Measurements from ENCODE around the gene DUSP7.

Gene DUSP7, protein sequence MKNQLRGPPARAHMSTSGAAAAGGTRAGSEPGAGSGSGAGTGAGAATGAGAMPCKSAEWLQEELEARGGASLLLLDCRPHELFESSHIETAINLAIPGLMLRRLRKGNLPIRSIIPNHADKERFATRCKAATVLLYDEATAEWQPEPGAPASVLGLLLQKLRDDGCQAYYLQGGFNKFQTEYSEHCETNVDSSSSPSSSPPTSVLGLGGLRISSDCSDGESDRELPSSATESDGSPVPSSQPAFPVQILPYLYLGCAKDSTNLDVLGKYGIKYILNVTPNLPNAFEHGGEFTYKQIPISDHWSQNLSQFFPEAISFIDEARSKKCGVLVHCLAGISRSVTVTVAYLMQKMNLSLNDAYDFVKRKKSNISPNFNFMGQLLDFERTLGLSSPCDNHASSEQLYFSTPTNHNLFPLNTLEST

GRCh38 chr3:52056521-52056967 lies at the start of gene DUSP7:
Gene DUSP7 (minus strand): TSS chr3:52056571. CDS start chr3:52056366, 205 bp downstream.
- peak; percentile 81 for DNase-seq

GRCh38 chr3:52104684-52105640 lies 48.6 kb upstream of the DUSP7 start:
- DNase-seq: no peak

- DNase-seq: no peak
Observed at GRCh38 chr3:52102934-52103333, 46.6 kb upstream of the DUSP7 start.

GRCh38 chr3:52099001-52099401 lies 42.6 kb upstream of the DUSP7 start:
- DNase-seq: peak; percentile 65

DNA sequence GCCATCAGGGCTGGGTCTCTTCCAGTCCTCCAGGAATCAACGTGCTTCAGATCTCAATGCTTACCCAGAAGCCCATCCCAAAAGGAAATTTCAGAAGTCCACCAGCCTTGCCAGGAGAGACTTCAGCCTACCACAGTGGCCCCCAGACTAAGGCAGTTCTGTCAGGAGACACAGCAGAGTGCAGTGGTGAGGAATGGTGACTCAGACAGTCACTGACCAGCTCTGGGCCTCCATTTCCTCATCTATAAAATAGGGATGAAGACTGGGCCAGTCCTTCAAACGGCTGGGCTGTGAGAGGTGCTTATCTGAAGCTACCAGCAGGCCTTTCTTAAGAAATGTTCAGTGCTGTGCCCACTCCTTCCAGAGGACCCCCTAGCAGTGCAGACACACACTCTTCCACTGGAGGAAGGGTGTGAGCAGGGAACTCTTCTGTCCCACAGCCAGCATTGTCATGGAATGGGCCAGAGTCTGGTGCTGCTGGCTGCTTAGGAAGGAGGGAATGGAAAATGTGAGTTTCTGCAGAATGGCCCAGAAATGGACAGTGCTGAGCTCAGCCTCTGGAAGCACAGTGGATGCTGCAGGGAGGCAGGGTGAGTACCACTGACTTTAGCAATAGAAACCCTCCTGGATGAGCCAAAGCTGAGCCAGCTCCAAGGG lies 41.6 kb upstream of the DUSP7 start:
- peak; percentile 66 for DNase-seq

DNA sequence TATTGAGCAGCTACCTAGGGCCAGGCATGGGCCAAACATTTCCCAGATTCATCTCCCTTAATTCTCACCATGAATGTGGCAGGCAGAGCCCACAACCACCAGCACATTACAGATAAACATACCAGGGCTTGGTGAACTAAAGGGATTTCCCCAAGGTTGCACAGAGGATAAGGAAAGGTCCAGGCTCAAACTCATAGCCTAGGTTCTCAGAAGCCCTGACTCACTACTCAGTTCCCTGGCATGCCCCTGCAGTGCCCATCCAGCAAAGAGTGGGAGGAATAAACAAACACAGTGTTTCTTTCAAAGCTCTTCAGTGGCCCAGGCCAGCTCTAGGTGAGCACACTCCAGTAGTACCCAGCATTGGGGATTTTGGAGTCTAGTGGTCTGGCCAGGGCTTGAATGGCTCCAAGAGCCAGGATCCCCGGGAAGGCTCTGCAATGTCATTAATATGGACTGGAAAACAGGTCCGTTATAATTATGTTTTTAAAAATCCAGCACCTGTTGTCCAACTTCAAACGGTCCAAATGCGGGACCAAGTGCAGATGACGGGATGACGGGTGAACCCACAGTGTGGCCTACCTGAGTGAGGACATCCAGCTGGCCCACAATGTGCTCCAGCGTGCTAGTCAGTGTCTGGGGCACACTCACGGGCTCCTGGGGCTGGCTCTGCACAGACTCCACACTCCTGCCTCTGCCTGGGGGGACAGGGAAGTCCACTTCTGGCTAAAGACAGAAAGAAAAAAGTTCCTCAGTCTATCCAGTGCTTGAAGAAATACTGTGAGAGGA lies 39.8 kb upstream of the DUSP7 start:
- no peak for DNase-seq

DNA sequence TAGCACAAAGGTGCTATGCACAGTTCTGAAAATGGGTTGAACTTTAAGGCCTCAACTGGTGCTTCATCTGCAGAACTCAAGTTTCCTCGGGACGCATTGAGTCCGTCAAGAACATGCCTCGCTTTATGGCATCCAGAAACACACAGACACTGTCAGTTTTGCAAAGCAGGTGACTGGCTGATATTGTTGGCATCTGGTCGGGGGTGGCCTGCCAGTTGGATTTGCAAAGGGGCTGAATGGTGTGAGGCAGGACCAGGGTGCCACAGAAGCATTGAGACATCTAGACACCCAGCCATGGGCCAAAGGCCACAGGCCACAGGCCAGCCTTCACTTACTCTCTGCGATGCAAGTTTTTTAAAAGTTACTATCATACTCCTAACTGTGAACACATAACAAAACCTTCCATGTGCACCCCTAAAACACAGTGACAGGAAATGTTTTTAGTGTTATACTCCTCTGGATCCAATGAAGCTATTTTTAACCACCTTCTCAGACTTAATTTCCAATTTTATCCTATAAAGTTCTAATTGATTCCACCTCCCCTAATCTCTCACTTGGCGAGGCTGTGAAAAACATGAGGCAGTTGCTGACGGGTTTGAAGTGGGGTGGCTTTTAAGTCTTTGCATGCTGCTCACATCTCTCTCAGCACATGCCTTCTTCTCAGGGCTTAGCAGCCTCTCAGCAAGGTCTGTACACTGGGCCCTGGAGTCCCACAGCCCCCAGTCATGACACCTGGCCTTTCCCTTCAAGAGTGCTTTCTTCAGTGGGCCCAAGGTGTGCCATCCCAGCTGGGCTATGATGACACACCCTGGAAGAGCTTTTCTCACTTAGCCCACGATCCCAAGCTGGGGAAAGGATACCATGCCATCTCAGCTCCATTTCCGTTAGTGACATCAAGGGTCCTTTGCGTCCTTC lies 38.5 kb upstream of the DUSP7 start:
- no peak for DNase-seq

DNA sequence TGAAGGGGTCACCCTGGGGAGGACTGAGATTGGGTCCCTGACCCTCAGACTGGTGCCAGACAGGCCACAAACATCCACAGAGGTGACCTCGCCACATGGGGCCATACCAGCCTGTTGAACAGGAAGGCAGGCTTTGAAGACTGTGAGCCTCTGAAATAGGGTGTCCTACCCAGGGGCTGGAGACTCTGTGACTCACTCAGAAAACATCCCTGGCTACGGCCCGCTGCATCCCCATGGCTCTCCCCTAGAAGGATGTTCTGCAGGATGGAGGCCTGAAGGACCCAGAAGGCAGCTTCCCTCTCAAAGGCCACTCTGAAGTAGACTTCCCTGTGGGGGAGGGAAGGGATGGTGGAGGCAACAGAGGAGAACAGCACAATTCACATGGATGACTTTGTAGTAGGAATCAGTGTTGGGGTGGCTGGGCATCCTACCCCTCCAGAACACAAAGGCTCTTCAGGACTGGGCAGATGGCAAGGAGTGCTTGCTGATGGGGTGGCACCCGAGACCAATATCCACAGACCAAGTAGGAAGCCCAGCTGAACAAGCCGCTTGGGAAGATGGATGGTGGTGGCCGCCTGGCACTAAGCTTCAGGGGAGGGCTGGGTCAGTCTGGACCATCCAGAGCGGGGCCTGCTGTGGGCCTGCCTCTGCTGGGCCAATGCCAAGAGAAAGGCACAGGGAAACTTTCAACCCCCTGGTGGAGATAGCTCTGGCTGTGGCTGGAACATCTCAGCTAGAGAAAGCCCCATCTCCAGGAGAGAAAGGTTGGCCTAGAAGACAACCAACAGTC lies 37.6 kb upstream of the DUSP7 start:
- DNase-seq: no peak

- no peak for DNase-seq
Observed at GRCh38 chr3:52092891-52093290, 36.5 kb upstream of the DUSP7 start.

GRCh38 chr3:52092271-52092660 lies 35.9 kb upstream of the DUSP7 start:
- DNase-seq: no peak

DNA sequence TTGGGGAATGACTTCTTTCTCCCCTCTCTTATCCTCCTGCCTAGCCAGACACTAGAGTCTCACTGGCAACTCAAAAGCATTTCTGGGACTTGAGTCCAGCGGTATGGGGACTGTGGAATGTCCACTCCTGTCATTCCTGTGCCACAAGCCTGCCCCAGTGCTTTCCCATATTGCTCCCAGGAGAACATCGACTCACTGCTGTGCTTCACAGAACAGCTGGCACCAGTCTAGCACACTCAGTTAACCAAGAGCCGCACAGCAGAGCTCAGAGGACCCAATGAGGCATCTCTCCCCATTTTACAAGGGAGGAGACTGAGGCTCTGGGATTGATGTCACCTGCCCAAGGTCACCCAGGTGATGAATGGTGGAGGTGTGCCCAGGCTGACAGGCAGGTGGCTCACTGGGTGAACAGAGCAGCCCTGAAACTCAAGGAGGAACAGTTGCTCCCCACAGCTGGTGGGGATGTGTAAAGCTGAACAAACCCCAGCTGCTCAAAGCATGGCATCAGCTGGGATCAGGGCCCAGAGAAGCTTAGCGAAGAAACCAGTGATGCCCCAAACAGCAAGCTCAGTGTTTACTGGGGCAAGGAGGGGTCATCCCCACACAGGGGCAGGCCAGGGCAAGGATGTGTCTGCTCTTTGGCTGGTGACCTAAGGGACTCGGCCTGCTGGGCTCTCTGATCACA lies 35.4 kb upstream of the DUSP7 start:
- DNase-seq: peak; percentile 62

DNA sequence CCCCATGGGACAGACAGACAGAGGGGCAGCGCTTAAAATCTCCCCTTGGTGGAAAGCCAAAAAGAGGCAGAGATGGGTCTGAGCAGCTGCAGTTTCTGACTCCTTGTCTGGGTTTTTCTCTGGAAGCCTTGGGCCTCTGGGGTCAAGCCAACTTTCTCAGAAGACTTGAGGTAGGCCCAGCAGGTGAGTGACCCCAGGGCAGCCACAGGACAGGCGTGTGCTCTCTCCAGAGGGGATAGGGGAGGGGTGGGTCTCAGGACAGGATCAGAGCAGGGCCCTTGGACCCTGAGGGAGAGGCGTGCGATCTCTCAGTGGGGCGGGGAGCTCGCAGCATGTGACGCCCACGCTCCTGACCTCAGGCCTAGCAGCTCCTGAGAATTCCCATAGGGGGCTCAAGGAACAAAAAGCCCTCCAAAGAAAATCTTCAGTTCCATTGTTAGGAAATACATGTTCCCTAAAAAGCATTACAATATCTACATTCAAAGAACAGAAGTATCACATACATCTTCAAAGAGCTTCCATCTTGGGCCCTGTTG lies 34.6 kb upstream of the DUSP7 start:
- no peak for DNase-seq

DNA sequence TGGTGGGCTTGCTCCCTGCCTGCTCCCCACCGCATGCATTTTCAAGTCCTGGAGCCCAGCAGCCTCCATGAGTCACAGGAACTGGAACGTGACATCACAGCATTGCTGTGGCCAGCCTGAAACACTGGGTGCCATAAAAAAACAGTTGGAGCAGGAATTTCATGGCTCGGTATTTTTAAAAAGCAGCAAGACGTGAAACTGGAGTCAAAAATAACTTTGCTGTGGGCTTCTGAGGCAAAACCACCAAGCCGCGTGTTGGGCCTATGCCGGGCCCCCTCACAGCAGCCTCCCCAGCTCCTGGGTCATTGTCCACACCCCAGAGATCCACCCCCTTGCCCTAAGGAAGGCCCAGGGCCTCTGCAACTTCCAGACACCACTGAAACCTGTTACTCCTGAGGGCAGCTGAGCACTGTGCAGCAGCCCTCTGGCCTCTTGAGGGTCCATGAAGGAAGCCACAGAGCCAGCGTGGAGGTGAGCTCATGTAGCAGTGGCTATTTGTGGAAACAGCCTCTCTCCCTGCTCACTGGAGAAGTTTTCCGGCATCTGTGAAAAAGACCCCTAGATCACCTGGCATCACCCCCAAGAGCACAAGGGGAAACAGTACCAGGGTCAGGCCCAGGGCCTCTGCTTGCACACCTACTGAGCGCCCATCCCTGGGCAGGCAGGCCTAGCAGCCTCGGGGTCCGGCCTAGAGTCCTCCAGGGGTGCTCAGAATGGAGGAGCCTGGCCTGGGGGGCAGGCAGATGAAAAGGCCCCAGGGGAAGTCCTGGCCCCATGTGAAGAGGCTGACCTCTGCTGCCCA lies 34.0 kb upstream of the DUSP7 start:
- DNase-seq: peak; percentile 87

GRCh38 chr3:52089691-52090090 lies 33.3 kb upstream of the DUSP7 start:
- no peak for DNase-seq

DNA sequence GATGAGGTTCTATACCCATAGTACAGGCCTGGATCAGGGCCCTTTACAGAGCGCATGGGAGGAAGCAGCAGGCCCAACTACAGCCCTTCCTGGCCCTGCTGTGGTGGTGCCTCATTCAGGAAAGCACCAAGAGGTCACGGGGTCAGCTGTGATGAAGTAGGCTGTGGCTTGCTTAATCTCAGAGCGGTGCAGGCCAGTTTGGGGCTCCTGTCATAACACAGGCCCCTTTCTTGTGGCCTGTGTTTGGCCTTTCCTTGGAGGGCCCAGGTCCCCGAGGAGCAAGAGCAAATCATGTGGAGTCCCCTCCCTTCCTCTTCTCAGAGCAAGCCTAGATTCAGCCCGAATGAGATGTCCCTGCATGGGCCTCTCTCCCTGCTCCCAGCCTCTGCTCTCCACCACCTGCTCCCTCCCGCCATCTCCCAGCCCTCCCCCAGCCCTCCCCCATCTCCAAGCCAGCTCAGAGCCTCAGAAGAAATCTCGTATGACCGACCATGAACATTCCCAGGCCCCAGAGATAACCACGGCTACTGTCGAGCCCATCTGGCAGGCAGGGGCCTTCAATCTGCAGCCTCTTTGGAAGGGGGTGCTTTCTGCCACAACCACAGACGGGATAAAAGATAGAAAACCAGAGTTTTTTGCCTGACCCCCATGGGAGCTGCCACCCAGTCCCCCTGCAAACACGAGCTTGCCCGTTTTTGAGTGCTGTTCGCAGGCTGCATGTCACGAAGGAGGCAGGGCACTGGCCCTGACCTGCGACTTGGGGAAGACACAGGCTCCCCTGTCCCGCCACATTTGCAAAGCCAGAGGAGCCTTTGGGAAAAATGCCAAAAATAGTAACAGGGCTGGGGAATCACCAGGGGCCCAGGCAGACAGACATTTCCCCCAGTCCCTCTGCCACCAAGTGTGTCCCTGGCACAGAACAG lies 32.3 kb upstream of the DUSP7 start:
- peak; percentile 66 for DNase-seq

DNA sequence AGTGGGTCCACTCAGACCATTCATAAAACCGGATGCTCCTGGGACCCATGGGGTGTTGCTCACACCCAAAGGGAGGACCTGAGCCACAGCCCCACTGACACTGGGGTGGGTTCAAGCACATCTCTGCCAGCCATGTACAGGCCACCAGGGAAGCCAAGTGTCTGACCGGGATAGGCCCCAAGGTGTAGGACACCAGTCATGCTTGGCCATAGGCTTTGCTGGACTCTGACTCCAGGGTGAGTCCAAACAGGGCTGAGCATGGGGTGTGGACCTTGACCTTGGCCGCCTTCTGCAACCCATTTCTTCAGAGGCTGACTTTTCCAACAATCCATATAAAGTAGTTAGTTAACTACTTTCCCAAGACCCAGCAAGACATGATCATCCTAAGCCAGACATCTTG lies 31.4 kb upstream of the DUSP7 start:
- DNase-seq: no peak

DNA sequence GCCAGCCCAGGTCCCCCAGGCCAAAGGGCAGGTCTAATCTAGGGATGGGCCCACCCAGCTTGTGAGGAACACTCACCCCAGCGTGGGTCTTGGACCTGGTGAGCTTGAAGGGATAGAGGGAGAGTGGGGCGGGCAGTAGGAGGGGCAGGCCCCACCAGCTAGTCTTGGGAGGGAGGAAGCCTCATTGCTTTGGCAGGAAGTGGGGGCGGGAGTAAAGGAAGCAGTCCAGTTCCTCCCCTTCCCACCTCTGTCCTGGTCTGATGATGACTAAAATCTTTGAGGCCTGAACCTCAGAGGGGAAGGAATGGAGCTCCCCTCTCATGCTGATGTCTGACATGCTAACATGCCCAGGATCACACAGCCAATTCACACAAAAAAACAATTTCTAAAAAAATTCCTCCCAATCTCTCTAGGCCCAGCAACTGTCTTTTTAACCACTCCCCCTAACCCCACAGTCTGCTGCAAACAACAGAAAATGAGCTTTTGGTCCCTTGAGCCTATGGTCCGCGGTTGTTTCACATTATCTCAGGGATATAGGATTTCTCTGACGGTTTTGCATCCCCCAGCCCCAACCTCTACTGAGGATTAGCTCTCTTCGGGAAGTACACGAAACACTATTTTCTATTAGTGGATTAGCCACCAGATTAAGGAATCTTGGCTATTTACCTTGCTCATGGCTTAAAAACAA lies 30.7 kb upstream of the DUSP7 start:
- DNase-seq: peak; percentile 65

All from femur (tissue), 1 donor.